ENCODE measurements around the gene ACMSD.

GRCh38 chr2:134873152-134873551 lies 34.7 kb downstream of the ACMSD start:
- TF ChIP-seq CTCF (IDR thresholded peaks at IDR 0.05 in 2 of 3, conservative IDR thresholded peaks at IDR 0.05 in 1 of 3; ENCODE audit: control insufficient read depth in 2 of 3, extremely low read depth in 1 of 3, insufficient read depth in 1 of 3, low read depth in 3 of 3, low read length in 3 of 3) (no peak), MEF2A (IDR thresholded peaks at IDR 0.05; ENCODE audit: insufficient read depth, low read depth, low read length) (no peak), MLLT1 (IDR thresholded peaks at IDR 0.05) (no peak), MYC (IDR thresholded peaks at IDR 0.05; ENCODE audit: insufficient read depth, insufficient read length, insufficient replicate concordance, low read length, severe bottlenecking) (no peak)

All from GM12878 (cell line).